NCI-H524 treated with DMSO at 0.1 percent for 48 hours (cell line): ENCODE measurements around the gene CLEC4G.
A peak's percentile ranks its signal among the peaks of the same experiment; 100 is the strongest.
"Not testable (repeated sequence)": the region's sequence is repeated elsewhere in the genome, so short reads cannot be mapped to it uniquely, and the experiment has no call there.

Experiments
- DNase-seq: peaks from one replicate; lab custom pipeline; 2025; lab: John Stamatoyannopoulos, UW

The CLEC4G gene

GRCh38 chr19:7746903-7747884 is 15.3 kb upstream of the CLEC4G start, which contains the start of gene CD209:
CD209 (minus strand) TSS chr19:7747534; CDS start chr19:7747511, 23 bp downstream.
- DNase-seq: no peak

GRCh38 chr19:7746306-7746705 is 14.4 kb upstream of the CLEC4G start:
- not testable (repeated sequence) for DNase-seq

- DNase-seq: no peak
Measured at GRCh38 chr19:7744871-7745650, 13.2 kb upstream of the CLEC4G start.

GRCh38 chr19:7744199-7744786 is 12.4 kb upstream of the CLEC4G start:
- DNase-seq: no peak

- DNase-seq: no peak
Measured at GRCh38 chr19:7743425-7743841, 11.5 kb upstream of the CLEC4G start.

- DNase-seq: peak; percentile 70
Measured at GRCh38 chr19:7742991-7743390, 11.1 kb upstream of the CLEC4G start.

GRCh38 chr19:7742575-7742974 is 10.7 kb upstream of the CLEC4G start:
- DNase-seq: peak; percentile 89

- no peak for DNase-seq
Measured at GRCh38 chr19:7740682-7741054, 8.8 kb upstream of the CLEC4G start.

- DNase-seq: no peak
Measured at GRCh38 chr19:7739801-7740681, 8.1 kb upstream of the CLEC4G start.

- DNase-seq: no peak
Measured at GRCh38 chr19:7739211-7739755, 7.4 kb upstream of the CLEC4G start.

GRCh38 chr19:7738023-7738422 is 6.1 kb upstream of the CLEC4G start:
- DNase-seq: no peak

- DNase-seq: no peak
Measured at GRCh38 chr19:7737215-7737614, 5.3 kb upstream of the CLEC4G start.

GRCh38 chr19:7736148-7736547 is 4.2 kb upstream of the CLEC4G start:
- DNase-seq: no peak

- no peak for DNase-seq
Measured at GRCh38 chr19:7734220-7735203, 2.6 kb upstream of the CLEC4G start.

GRCh38 chr19:7733376-7733775 is 1.5 kb upstream of the CLEC4G start:
- no peak for DNase-seq

- no peak for DNase-seq
Measured at GRCh38 chr19:7731615-7732014, 295 bp downstream of the CLEC4G start.

GRCh38 chr19:7731218-7731595 is 703 bp downstream of the CLEC4G start:
- no peak for DNase-seq

- DNase-seq: no peak
Measured at GRCh38 chr19:7730286-7731217, 1.4 kb downstream of the CLEC4G start.

GRCh38 chr19:7729831-7730285 is 2.1 kb downstream of the CLEC4G start:
- DNase-seq: no peak
